NT2/D1 (cell line): ENCODE results near the gene POLD4.

Experiments
- SUZ12 ChIP-seq: IDR thresholded peaks from 2 replicates; pipeline ENCODE4 v1.6.1; 2011; ENCODE audit not compliant: insufficient read length, insufficient read depth; ENCODE audit errors: extremely low read depth
- YY1 ChIP-seq: IDR thresholded peaks from 2 replicates; pipeline ENCODE4 v1.6.1; 2011; ENCODE audit not compliant: insufficient read length, insufficient read depth

DNA sequence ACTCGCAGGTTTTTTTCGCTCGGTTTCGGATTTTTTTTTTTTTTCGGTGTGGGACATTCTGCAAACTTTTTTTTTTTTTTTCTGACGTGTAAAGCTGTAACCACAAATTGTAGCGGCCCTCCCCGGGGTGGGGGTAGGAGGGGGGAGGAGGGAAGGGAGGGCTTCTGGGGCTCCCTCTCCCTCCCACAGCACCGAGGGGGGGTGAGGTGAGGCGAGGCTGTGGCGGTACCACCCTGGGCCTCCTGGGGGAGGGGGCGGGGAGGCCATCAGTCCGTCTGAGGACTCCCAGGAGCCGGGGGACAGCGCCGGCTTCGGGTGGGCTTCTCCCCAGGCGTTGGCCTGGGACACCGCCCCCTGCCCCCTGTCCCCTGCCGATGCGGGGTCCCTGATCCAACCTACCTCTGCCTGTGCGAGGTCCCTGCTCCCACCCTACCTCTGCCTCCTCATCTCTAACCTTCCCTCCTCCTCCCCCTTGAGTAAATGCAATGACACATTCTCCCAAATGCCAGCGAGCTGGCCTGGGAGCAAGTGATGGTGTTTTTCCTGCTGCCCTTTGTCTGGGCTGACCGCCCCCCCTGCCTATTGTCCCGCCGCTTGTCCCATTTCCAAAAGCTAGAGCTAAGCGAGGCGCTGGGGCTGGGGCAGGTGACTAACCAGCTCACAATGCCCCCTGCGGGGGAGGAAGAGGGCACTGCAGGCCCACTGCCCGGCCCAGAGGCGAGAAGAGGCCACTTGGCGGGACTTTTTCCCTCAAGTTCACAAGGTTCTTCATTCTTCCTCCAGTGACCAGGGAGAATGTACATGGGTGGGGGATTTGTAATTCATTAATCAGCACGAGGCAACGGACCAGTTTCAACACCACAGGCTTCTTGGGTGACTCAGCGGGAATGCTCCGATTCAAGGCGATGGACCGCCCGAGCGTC, 20.6 kb upstream of the POLD4 start:
- TF ChIP-seq YY1 (no peak), SUZ12 (no peak)
